SK-N-SH (cell line): ENCODE measurements around the gene FLNA. TPM values are rescaled to one million over a fixed set of nuclear protein-coding genes. Genes with fewer than 3 reads are reported as not detected.

Experiments
- CTCF ChIA-PET: fragments of 300-600, 350-600 bp; formaldehyde crosslinking; extraction: SDS; loops from one replicate; lab custom pipeline; 2021; lab: Yijun Ruan, JAX
- POLR2A ChIA-PET: fragments of 350-600 bp; sonication (Branson Sonifier 250); formaldehyde crosslinking; extraction: SDS; loops from one replicate; lab custom pipeline; 2020; ENCODE audit warnings: antibody characterized with exemption, inconsistent platforms; lab: Yijun Ruan, JAX
- DNase-seq: peaks from one replicate; pipeline ENCODE4 v3.0.0; 2012
- H2AFZ ChIP-seq: fragments of 200-600 bp; sonication (generic); 2 replicates; pipeline ENCODE4 v1.8.1; 2016; ENCODE audit warnings: antibody characterized with exemption, mild to moderate bottlenecking, low read depth
- H3F3A ChIP-seq: fragments of 200-600 bp; sonication (generic); replicated peaks from 2 replicates; pipeline ENCODE3; 2016; ENCODE audit warnings: antibody characterized with exemption, mild to moderate bottlenecking; ENCODE audit not compliant: insufficient read depth
- H3K27ac ChIP-seq, 2 experiments: fragments of 200-500 bp in 1 of 2; fragments of 200-600 bp in 1 of 2; sonication (Bioruptor generic) in 1 of 2; sonication (generic), shearing (Covaris generic) in 1 of 2; 2 replicates each; pipeline versions ENCODE4 v1.5.1 to v1.6.1; 2014 to 2016; ENCODE audit warnings: low read depth in 2 of 2, inconsistent platforms in 1 of 2, low read length in 1 of 2, mild to moderate bottlenecking in 1 of 2, mixed read lengths in 1 of 2
- H3K27me3 ChIP-seq: fragments of 200-600 bp; sonication (generic), shearing (Covaris generic); 2 replicates; pipeline ENCODE4 v1.6.1; 2016; ENCODE audit warnings: mixed run types; ENCODE audit not compliant: insufficient read depth
- H3K36me3 ChIP-seq, 2 experiments: fragments of 200-500 bp in 1 of 2; fragments of 200-600 bp in 1 of 2; sonication (Bioruptor generic) in 1 of 2; sonication (generic) in 1 of 2; replicated peaks in 1 of 2; 2 replicates each; pipeline versions ENCODE3 to v1.5.1; 2014 to 2016; ENCODE audit warnings: low read length in 1 of 2, mild to moderate bottlenecking in 1 of 2; ENCODE audit not compliant: insufficient read depth in 2 of 2, control insufficient read depth in 1 of 2
- H3K4me1 ChIP-seq, 2 experiments: fragments of 200-500 bp in 1 of 2; fragments of 200-600 bp in 1 of 2; sonication (Bioruptor generic) in 1 of 2; sonication (generic), shearing (Covaris generic) in 1 of 2; 2 replicates each; pipeline versions ENCODE4 v1.5.1 to v1.6.1; 2014 to 2016; ENCODE audit warnings: low read depth in 1 of 2, low read length in 1 of 2, mixed run types in 1 of 2; ENCODE audit not compliant: insufficient read depth in 2 of 2, control insufficient read depth in 1 of 2
- H3K4me2 ChIP-seq: fragments of 200-600 bp; sonication (generic), shearing (Covaris generic); 2 replicates; pipeline ENCODE4 v1.6.1; 2017; ENCODE audit warnings: mixed run types
- H3K4me3 ChIP-seq, 2 experiments: fragments of 200-500 bp in 1 of 2; fragments of 200-600 bp in 1 of 2; sonication (Bioruptor generic) in 1 of 2; sonication (generic), shearing (Covaris generic) in 1 of 2; 2 replicates each; pipeline versions ENCODE4 v1.5.1 to v1.8.1; 2014 to 2016; ENCODE audit warnings: low read depth in 2 of 2, inconsistent platforms in 1 of 2, low read length in 1 of 2, mild to moderate bottlenecking in 1 of 2, mixed read lengths in 1 of 2, moderate library complexity in 1 of 2
- H3K79me2 ChIP-seq: fragments of 200-600 bp; sonication (generic); 2 replicates; pipeline ENCODE4 v1.8.1; 2017; ENCODE audit warnings: mild to moderate bottlenecking; ENCODE audit not compliant: insufficient read depth
- H3K9ac ChIP-seq: fragments of 200-600 bp; sonication (generic); 2 replicates; pipeline ENCODE4 v1.6.1; 2017; ENCODE audit warnings: mixed run types
- H3K9me2 ChIP-seq: fragments of 200-600 bp; sonication (generic); 2 replicates; pipeline ENCODE4 v1.6.1; 2017; ENCODE audit warnings: mixed run types
- H3K9me3 ChIP-seq: fragments of 200-600 bp; sonication (generic); 2 replicates; pipeline ENCODE4 v1.6.1; 2017; ENCODE audit warnings: mixed run types, mild to moderate bottlenecking, moderate library complexity
- H4K20me1 ChIP-seq: fragments of 200-600 bp; sonication (generic); 2 replicates; pipeline ENCODE4 v1.6.1; 2017; ENCODE audit warnings: mild to moderate bottlenecking, mixed run types; ENCODE audit not compliant: insufficient read depth
- CTCF ChIP-seq: fragments of 200-600 bp; sonication (generic); IDR thresholded peaks from 2 replicates; pipeline ENCODE4 v1.6.1; 2017; ENCODE audit warnings: antibody characterized with exemption, mild to moderate bottlenecking, moderate library complexity
- ELF1 ChIP-seq: IDR thresholded peaks from 2 replicates; pipeline ENCODE4 v1.4.0; 2012
- EZH2phosphoT487 ChIP-seq: fragments of 200-600 bp; sonication (generic); IDR thresholded peaks from 2 replicates; pipeline ENCODE4 v1.6.1; 2017; ENCODE audit warnings: low read depth, mixed run types, mild to moderate bottlenecking, antibody characterized with exemption, moderate library complexity, borderline replicate concordance
- FOSL2 ChIP-seq: IDR thresholded peaks from 2 replicates; pipeline ENCODE4 v1.4.0; 2012; ENCODE audit warnings: low read depth, mild to moderate bottlenecking, moderate library complexity, borderline replicate concordance
- FOXM1 ChIP-seq: IDR thresholded peaks from 2 replicates; pipeline ENCODE4 v1.4.0; 2012; ENCODE audit warnings: low read depth, mild to moderate bottlenecking
- JUND ChIP-seq: IDR thresholded peaks from 2 replicates; pipeline ENCODE4 v1.4.0; 2012
- MXI1 ChIP-seq: IDR thresholded peaks from 2 replicates; pipeline ENCODE4 v1.6.1; 2012; ENCODE audit warnings: mild to moderate bottlenecking, low read depth, low read length, improper control_type of control experiment
- NFIC ChIP-seq: IDR thresholded peaks from 2 replicates; pipeline ENCODE4 v1.4.0; 2012; ENCODE audit warnings: borderline replicate concordance
- POLR2AphosphoS5 ChIP-seq: IDR thresholded peaks from 2 replicates; pipeline ENCODE4 v1.6.1; 2012; ENCODE audit warnings: low read depth, low read length
- RAD21 ChIP-seq: IDR thresholded peaks from 2 replicates; pipeline ENCODE4 v1.6.1; 2012; ENCODE audit warnings: mild to moderate bottlenecking, low read length
- RFX5 ChIP-seq: IDR thresholded peaks from 2 replicates; pipeline ENCODE4 v1.6.1; 2012; ENCODE audit warnings: mild to moderate bottlenecking, improper control_type of control experiment, low read length
- RXRA ChIP-seq: IDR thresholded peaks from 2 replicates; pipeline ENCODE4 v1.4.0; 2012; ENCODE audit warnings: low read depth, mild to moderate bottlenecking, borderline replicate concordance
- SIN3A ChIP-seq: IDR thresholded peaks from 2 replicates; pipeline ENCODE4 v1.6.1; 2012; ENCODE audit warnings: low read depth, mild to moderate bottlenecking, low read length, moderate library complexity, borderline replicate concordance
- TAF1 ChIP-seq: IDR thresholded peaks from 2 replicates; pipeline ENCODE4 v1.6.1; 2012; ENCODE audit warnings: low read depth, mild to moderate bottlenecking, low read length, moderate library complexity, borderline replicate concordance
- TEAD4 ChIP-seq: IDR thresholded peaks from 2 replicates; pipeline ENCODE4 v1.4.0; 2012; ENCODE audit warnings: mild to moderate bottlenecking, borderline replicate concordance; ENCODE audit not compliant: insufficient read depth
- YY1 ChIP-seq: IDR thresholded peaks from 2 replicates; pipeline ENCODE4 v1.4.0; 2012; ENCODE audit warnings: low read depth, mild to moderate bottlenecking
- ZBTB33 ChIP-seq: IDR thresholded peaks from 2 replicates; pipeline ENCODE4 v1.4.0; 2012; ENCODE audit warnings: low read depth, borderline replicate concordance
- WGBS: methylation state at CpG from one replicate; pipeline ENCODE4 v1.1.6; 2017; ENCODE audit warnings: low lambda C conversion rate; 5-methylcytosine and 5-hydroxymethylcytosine counted together
- polyA plus RNA-seq, 3 experiments: library from polyadenylated mRNA; depleted of rRNA; stranded (reverse); fragments of >200 nt; gene quantifications; 2 replicates each; pipeline ENCODE4 v1.2.3, GENCODE V29; 2012
- TF ChIP-seq, protein P1 (sequence below): IDR thresholded peaks from 2 replicates; pipeline ENCODE4 v1.4.0; 2012; ENCODE audit warnings: low read depth
- TF ChIP-seq, protein P2 (sequence below): IDR thresholded peaks from 2 replicates; pipeline ENCODE4; 2012
- TF ChIP-seq, protein P3 (sequence below): fragments of 150-350 bp; IDR thresholded peaks from 2 replicates; pipeline ENCODE4 v1.6.1; 2017; ENCODE audit warnings: antibody characterized with exemption, low read length, low read depth, borderline replicate concordance

Gene FLNA
- polyA plus RNA-seq, 1 of the 3 experiments (the other 2 are of a cell fraction) = 550 TPM

GRCh38 chrX:154354516-154354915 lies 19.9 kb downstream of the FLNA start:
- CTCF ChIA-PET = interaction anchor here (0.7 kb wide), 1 partner anchor 8 kb away, joined by 3 read pairs; no protein-coding TSS in a partner anchor
- H3K4me1 ChIP-seq = no peaks in the 10 kb centered on the region
- H3K9me3 ChIP-seq = no peaks in the 10 kb centered on the region
- TF ChIP-seq MXI1 = no peak
- no peak for TF ChIP-seq EZH2phosphoT487
- TF ChIP-seq TAF1 = no peak
- no peak for TF ChIP-seq RFX5
- TF ChIP-seq JUND = no peak
- TF ChIP-seq SIN3A = no peak
- TF ChIP-seq, protein P1, sequence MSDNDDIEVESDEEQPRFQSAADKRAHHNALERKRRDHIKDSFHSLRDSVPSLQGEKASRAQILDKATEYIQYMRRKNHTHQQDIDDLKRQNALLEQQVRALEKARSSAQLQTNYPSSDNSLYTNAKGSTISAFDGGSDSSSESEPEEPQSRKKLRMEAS = no peak
- TF ChIP-seq, protein P2, sequence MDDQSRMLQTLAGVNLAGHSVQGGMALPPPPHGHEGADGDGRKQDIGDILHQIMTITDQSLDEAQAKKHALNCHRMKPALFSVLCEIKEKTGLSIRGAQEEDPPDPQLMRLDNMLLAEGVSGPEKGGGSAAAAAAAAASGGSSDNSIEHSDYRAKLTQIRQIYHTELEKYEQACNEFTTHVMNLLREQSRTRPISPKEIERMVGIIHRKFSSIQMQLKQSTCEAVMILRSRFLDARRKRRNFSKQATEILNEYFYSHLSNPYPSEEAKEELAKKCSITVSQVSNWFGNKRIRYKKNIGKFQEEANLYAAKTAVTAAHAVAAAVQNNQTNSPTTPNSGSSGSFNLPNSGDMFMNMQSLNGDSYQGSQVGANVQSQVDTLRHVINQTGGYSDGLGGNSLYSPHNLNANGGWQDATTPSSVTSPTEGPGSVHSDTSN = no peak
- TF ChIP-seq NFIC = no peak
- TF ChIP-seq ELF1 = no peak
- TF ChIP-seq, protein P3, sequence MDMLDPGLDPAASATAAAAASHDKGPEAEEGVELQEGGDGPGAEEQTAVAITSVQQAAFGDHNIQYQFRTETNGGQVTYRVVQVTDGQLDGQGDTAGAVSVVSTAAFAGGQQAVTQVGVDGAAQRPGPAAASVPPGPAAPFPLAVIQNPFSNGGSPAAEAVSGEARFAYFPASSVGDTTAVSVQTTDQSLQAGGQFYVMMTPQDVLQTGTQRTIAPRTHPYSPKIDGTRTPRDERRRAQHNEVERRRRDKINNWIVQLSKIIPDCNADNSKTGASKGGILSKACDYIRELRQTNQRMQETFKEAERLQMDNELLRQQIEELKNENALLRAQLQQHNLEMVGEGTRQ = no peak
- TF ChIP-seq FOSL2 = no peak
- TF ChIP-seq YY1 = no peak
- no peak for TF ChIP-seq ZBTB33
- no peak for TF ChIP-seq RXRA
- TF ChIP-seq RAD21 = no peak
- no peak for TF ChIP-seq CTCF
- no peak for TF ChIP-seq POLR2AphosphoS5
- no peak for TF ChIP-seq FOXM1
- no peak for TF ChIP-seq TEAD4
- H3F3A ChIP-seq = peaks cover 59% of the 10 kb centered on the region
- H2AFZ ChIP-seq = no peak overlapping the region
- no peak overlapping the region for H3K27ac ChIP-seq
- WGBS = 48% methylated on average over 5 of the region's 13 CpGs
- no peak overlapping the region for H3K4me3 ChIP-seq
- H3K27me3 ChIP-seq = no peaks in the 10 kb centered on the region
- H3K79me2 ChIP-seq = peaks cover 31% of the 10 kb centered on the region
- no peak overlapping the region for H3K4me2 ChIP-seq
- POLR2A ChIA-PET = interaction anchor here (1.3 kb wide), 1 partner anchor 12 kb away, joined by 4 read pairs; no protein-coding TSS in a partner anchor
- peaks cover 6 to 77% of the 10 kb centered on the region in 2 experiments for H3K36me3 ChIP-seq
- no peak for DNase-seq
- H3K9me2 ChIP-seq = no peaks in the 10 kb centered on the region
- H3K9ac ChIP-seq = no peak overlapping the region
- peaks cover 100% of the 10 kb centered on the region for H4K20me1 ChIP-seq
